ENCODE results near the gene TNNT3.

DNA sequence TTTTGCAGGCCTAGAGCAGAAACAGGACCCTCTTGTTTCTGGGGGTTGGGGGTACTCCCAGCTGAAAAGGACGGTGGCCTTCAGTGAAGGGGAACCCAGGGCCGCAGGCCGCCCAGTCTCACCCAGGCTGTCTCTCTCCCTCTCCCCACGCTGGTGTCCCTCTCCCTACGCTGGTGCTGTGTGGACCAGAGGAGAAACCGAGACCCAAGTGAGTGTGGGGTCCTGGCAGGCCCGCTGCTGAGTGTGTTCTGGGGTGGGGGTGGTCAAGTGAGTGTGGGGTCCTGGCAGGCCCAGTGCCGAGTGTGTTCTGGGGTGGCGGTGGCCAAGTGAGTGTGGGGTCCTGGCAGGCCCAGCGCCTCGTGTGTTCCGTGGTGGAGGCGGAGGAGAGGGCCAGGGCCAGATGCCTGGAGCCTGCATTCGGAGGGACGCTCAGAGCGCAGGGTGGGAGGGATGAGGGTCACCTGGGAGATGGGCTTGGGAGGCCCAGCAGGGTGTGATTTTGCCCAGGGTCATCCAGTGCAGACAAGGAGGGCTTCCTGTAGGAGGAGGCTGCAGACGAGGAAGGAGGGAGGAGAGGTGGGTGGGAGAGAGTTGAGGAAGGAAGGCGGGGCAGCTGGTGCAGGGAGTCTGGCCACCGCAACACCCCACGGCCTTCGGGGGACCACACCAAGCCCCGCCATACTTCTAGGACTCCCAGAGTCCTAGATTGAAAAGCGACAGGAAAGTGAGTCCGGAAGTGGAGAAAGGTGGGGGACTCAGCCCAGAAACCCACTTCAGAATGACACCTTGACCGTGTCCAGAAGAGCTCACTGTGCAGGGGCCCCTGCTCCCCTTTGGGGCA lies 10.3 kb downstream of the TNNT3 start:
- TF ChIP-seq, protein P1, sequence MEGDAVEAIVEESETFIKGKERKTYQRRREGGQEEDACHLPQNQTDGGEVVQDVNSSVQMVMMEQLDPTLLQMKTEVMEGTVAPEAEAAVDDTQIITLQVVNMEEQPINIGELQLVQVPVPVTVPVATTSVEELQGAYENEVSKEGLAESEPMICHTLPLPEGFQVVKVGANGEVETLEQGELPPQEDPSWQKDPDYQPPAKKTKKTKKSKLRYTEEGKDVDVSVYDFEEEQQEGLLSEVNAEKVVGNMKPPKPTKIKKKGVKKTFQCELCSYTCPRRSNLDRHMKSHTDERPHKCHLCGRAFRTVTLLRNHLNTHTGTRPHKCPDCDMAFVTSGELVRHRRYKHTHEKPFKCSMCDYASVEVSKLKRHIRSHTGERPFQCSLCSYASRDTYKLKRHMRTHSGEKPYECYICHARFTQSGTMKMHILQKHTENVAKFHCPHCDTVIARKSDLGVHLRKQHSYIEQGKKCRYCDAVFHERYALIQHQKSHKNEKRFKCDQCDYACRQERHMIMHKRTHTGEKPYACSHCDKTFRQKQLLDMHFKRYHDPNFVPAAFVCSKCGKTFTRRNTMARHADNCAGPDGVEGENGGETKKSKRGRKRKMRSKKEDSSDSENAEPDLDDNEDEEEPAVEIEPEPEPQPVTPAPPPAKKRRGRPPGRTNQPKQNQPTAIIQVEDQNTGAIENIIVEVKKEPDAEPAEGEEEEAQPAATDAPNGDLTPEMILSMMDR (IDR thresholded peaks at IDR 0.05) = no peak
- TF ChIP-seq POLR2A (IDR thresholded peaks at IDR 0.05) = no peak

Data from heart left ventricle (tissue), 13 donors.